GDM1 (cell line): ENCODE data around the gene SLC16A5.
"Not testable (repeated sequence)": the region's sequence is repeated elsewhere in the genome, so short reads cannot be mapped to it uniquely, and the experiment has no call there.

Experiments used
- DNase-seq: peaks from one replicate; lab custom pipeline; 2025; lab: John Stamatoyannopoulos, UW

SLC16A5 gene

DNA sequence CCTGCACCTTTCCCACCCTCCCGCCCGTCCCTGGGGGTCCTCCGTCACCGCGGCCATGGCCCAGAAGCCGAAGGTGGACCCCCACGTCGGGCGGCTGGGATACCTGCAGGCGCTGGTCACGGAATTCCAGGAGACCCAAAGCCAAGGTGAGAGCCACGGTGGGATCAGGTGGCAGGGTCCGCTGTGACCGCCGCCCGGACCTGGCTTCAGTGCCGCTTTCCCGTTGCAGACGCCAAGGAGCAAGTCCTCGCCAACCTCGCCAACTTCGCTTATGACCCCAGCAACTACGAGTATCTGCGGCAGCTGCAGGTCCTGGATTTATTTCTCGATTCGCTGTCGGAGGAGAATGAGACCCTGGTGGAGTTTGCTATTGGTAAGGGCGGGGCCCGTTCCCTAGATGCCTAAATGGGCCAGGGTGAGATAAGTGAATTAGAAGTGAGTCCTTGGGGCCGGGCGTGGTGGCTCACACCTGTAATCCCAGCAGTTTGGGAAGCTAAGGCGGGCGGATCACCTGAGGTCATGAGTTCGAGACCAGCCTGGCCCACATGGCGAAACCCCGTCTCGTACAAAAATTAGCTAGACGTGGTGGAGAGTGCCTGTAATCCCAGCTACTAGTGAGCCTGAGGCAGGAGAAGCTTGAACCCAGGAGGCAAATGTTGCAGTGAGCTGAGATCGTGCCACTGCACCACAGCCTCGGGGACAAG is 22.6 kb downstream of the SLC16A5 start:
- DNase-seq: no peak

DNA sequence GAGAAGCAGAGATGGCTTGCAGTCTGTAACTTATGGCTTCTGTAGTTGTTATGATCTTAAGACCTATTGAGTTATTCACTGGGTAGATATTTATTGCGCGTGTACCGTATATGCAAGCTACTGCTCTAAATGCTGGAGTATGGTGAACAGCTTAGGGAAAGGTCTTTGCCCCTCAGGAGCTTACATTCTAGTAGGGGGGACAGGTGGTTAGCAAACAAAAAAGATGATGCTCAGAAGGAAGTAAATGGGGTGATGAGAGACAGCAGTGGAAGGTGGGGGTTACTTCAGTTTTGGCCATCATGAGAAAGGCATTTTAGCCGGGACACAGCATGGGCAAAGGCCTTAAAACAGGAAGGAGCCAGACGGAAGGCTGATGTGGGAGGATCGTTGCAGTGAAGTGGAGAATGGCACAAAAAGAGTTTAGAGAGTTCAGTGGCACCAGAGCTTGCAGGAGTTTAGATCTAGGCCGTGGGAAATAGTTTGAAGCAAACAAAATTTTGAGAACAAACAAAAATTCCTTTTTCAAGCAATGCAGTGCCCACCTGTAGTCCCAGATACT is 24.1 kb downstream of the SLC16A5 start:
- DNase-seq: no peak

DNA sequence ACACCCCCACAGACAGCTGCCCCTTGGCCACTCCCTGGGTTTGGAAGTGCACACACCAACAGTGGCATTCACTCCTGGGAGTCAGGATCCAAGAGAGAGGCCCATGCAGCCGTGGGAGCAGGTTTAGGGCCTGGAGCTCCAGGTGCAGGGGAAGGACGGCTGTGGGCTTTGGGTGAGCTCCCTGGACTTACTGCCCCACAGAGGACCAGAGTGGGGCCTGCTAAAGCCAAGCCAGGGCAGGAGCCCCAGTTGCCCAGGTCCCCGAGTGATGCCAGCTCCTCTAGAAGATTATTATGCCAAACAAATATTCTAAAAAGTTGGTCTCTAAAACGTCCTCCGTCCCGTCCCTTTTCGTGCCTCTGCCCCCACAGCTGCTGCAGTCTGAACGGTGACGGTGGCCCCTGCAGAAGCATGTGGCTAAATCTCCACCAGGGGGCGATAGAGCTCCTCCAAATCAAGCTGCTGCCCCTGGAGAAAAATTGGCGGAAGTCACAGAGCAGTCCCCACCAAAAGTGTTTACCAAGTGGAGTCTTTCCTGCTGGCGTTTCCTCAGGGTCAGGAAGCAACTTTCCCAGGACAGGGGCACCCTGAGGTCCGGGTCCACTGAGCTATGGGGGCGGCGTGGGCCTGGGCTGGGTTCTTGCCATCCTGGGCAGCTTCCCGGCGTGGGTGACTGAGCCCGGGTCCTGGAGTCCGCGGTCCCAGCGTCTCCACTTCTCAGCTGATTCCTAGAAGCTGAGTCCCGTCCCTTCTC is 26.2 kb downstream of the SLC16A5 start:
- peak; percentile 65 for DNase-seq

DNA sequence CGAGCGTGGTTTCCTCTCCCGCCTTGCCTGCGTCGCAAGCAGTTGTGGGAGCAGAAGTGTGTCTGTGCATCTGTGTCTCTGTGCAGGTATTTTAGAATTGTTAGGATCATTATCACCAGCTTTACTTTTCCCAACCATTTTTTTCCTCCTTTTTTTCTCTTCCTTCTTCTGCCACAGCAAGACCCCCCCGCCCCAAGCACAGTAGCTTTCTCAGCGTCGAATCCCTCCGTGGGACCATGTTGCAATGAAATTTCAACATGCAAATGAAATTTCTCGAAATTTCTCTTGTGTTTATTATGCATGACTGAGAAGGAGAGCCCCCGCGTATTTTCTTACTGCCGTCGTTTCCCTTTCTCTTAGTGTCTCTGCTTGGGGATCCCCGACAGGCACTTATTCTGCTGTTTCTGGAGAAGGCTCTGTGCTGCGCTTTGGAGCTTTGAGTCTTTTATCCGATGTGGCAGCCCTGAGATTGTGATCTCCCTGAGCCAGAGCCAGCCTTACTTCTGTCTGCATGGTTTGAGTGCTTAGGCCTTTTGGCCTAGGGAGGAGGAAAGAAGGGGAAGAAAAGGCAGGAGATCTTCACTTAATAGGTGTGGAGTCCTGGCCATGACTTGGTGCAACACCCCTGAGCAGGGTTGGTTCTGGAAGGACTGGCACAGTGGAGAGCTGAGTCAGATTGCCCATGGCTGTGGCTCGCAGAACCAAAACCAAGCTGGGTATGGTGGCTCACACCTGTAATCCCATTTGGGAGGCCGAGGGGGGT is 27.0 kb downstream of the SLC16A5 start:
- DNase-seq: no peak

DNA sequence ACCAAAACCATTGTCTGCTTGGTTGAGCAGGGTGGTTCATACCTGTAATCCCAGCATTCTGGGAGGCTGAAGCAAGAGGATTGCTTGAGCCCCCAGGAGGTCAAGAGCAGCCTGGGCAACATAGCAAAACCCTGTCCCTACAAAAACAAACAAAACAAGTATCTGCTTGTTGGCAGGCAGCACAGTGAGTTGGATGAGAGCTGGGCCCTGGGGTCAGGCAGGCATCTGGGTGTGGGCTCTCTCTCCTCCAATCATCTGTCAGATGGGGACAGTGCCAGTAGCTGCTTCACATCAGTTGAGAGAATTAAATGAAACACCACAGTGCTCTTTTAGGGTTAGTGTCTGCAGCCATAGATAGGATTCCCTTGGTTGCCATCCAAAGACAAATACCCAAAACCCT is 27.8 kb downstream of the SLC16A5 start:
- DNase-seq: no peak

DNA sequence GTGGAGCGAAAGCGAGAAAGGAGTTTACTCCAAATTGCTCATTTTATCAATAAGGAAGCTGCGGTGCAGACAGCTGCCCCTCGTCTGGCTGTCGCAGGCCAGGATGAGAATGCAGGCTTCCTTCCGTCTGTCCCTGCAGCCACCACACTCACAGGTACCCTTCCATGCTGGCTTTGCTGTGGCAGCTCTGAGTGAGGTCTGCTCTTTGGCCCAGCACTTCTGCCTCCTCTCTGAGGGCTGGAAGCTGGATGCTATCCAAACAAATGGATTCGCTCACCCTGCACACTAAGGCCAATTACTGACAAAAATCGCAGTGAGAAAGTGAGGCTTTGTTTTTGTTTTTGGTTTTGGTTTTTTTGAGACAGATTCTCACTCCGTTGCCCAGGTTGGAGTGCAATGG is 29.0 kb downstream of the SLC16A5 start:
- DNase-seq: no peak

DNA sequence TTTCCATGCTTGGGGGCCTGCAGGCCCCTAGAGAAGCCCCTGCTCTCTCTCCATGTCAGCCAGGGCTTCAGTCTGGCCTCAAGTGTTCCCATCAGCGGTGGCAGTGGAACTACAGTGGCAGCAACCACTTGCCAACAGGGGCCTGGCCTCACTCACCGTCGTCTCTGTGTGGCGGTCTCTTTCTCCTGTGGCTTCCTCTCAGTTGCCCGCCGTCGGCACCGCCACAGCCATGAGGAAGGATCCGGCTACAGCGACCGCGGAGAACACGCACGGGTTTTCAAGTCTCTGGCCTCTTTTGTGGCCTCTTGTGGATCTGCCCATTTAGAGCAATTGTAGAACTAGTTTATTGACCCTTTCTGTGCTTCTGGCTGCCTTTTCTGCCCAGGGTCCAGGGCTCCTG is 30.6 kb downstream of the SLC16A5 start:
- no peak for DNase-seq

DNA sequence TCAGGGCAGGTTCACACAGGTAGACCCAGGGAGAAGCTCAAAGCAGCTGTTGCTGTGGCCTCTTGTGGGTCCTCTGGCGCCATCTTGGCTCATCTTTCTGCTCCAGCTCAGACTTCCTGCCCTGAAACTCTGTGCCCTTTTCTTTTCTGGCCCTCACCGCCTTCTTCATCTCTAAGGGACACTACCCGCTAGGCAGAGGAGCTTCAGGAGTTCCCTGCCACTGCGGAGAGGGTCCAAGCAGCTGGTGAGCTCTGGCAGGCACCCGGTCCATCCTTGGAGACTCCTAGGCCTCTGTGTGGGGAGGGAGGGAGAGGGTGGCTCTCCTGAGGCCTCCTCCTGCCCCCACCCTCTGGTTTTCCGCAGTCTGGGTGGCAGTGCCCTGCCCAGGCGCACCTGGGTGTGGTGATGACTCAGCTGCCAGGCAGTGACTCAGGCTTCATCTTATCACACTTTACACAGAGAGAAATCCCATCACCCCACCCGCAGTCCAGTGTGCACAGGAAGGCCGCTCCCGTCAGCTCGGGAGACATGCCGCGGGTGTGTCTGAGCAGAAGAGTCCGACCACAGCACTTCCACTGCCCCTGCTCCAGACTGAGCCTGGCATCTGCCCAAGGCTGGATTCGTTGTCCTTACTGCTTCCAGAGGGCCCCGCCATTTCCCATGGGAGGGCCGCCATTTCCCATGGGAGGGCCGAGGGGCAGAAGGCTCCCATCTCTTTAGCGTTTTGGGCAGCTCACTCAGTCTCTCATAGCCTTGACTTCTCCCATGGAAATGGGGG is 36.5 kb downstream of the SLC16A5 start:
- no peak for DNase-seq

DNA sequence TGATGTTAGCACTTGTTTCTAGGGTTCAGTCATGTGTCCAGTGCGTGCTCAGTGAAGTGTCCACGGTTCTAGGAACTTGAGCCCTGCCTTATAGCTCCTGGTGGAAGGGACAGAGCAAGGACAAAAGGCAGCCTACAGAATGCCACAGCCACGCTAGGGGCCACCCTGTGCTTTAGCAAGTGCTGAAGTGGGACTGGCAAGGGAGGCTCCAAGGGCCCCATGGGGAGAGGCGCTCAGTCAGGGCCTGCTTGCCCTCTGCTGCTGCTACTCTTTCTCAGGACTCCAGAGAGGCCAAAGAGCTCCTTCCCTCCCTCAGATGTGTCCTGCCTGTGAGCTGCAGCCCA is 37.0 kb downstream of the SLC16A5 start:
- no peak for DNase-seq

DNA sequence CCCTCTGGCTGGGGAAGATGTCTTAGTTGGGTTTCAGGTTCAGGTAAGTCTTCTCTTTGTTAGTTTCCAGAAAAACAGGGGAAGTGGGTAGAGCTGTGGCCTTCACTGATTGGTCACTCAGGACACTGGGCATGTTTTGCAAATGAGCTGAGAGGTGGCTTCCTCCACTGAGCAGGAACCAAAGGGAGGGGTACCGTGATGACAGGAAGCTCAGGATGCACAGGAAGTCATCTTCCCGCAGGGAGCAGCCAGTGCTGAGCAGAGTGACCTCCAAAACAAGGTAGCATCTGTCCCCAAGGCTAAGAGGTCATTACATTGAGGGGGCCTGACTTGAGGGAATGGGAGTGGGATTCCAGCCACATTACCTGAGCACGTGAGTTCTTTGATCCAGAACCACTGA is 38.2 kb downstream of the SLC16A5 start:
- DNase-seq: no peak

DNA sequence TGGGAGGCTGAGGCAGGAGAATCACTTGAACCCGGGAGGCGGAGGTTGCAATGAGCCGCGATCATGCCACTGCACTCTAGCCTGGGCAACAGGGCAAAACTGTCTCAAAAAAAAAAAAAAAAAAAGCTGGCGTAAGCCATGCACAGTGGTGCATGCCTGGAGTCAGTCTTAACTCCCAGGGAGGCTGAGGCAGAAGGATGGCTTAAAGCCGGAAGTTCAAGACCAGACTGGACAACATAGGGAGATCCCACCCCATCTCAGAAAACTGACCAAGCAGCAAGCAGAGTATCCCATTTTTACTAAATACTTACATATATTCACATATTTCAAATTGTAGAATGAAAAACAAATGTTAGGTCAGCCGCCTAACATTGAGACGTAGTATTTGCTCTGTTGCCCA is 39.2 kb downstream of the SLC16A5 start:
- DNase-seq: no peak

DNA sequence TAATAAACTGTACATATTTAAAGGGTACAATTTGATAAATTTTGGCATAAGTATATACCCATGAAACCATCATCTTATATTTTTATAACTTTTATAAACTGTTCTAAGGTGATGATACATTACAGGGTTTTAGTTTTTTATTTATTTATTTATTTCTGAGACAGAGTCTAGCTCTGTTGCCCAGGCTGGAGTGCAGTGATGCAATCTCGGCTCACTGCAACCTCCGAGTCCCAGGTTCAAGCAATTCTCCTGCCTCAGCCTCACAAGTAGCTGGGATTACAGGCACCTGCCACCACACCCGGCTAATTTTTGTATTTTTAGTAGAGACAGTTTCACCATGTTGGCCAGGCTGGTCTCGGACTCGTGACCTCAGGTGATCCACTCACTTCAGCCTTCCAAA is 40.2 kb downstream of the SLC16A5 start:
- not testable (repeated sequence) for DNase-seq

DNA sequence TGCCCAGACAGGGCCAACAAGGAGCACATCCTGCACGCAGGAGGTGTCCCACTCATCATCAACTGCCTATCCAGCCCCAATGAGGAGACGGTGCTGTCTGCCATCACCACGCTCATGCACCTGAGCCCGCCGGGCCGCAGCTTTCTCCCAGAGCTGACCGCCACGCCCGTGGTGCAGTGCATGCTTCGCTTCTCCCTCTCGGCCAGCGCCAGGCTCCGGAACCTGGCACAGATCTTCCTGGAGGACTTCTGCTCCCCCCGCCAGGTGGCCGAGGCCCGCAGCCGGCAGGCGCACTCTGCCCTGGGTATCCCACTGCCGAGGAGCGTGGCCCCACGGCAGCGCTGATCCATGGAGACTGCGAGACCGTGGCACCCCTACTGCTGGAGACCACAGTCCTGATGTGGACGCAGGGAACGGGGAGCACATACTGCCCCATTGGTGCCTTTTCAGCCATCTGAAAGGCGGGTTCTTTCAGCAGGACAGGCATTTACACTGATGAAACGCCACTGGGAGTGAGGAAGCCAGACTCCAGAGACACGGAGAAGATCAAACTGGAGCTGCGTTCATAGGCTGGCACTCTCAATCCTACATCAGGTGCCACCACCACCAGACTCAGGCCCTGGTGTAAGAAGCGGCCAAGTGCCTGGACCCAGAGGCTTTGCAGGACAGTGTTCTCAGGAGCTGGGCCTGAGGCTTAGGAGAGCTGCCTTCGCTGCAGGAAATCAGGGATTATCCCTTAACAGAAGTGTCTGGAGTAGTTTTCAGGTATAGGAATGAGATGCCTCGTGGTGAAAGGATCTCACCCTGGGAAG is 41.1 kb downstream of the SLC16A5 start:
- no peak for DNase-seq

DNA sequence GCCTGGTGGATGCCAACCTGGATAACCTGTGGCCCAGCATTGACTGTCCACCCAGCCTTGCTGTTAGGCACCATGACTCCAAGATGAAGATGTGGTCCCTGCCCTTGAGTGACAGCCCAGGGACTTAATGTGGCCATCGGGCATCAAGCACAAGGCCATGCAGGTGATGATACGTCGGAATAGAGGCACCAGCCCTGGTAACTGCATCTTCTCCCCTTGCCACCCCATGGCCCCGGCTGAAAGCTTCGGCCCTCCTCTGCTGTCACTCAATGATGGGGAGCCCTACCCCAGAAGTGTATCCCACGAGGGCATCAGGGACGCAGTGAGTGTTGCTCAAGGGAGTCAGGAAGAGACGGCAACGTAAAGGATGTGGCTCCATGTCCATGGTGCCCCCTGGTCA is 41.8 kb downstream of the SLC16A5 start:
- DNase-seq: no peak

DNA sequence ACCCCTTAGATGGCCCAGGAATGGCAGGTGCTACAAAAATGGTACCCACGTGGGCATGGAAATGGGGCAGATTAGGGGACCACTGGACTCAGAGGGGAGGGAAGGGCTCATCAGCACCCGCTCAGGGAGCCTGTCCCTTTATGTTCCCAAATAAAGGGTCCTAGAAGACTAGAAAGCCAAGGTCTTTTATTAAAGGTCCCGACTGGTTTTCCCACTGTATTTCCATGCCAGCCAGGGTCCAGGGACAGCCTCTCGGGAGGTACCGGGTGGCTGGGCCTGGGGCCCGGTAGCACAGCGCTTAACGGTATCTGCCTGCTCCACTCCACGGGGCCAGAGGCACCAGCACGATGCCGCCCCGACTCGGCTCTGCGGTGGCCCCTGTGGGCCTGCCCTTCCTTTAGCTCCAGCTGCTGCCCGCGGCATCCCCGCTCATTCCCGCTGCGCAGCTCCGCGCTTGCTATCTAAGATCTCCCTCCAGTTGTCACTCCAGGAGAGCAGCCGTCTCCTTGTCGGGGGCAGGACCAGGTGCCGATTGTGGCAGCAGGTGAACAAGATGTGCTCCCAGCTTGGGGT is 42.4 kb downstream of the SLC16A5 start:
- DNase-seq: no peak

DNA sequence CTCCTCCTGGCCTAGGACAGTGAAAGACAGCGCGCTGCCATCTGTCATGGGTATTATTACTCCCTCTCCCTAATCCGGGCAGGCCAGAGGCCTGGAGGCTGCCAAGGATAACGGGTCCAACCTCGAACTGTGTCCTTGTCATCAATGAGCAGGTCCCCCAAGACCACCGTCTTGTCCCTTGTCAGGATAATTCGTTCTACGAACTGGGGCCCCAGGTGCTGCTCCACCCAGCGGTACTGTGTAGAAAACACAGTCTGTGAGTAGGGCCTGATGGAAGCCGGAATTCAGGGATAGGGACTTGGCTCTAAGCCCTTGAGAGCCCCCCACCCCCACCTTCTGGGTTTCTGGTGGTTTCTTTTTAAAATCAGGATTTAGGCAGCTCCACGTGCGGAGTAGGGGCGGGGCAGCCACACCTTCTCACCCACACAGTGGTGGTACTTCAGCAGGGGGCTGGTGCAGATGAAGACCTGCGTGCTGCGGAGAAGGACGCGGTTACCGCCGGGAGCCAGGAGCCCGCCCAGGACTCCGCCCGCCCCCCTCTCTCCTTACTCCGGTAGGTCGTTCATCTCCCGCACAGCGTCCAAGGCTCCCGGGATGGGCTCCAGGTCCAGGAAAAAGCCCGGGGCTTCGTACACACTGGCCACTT is 43.0 kb downstream of the SLC16A5 start:
- DNase-seq: no peak

DNA sequence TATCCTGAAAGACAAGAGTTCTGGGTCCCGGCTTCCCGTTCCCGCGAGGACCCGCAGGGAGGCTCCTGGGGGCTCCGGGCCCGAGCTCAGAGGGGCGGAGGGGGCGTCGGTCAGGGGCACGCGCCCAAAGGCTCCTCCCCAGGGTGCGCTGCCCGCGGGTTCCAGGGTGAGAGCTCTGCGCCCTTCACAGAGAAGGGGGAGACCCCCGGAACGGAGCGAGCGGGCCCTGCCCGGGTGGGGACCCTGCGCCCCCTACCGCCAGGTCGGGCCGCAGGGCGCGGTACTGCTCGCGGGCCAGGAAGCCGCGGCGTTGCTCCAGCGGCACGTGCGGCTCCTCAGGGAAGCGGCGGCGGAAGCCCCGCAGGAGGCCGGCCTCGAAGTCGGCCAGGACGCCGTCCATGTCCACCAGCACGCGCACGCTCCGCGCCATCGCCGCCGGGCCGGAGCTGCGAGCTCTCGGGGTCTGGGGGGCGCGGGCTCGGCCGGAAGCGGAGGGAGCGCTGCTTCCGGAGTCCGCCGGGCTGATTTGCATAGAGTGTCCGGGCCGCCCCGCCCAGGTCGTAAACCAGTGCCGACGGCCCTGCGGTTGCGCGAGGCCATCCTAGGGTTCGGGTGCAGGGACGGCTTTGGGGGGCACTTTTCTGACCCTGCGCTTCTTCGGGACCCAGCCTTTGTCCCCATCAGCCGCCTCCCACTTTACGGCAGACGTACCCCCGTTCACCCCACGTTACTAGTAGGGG is 43.7 kb downstream of the SLC16A5 start, which contains the start of gene NT5C:
Gene NT5C (minus strand): TSS at position 465 of the 740 bp plus-strand sequence. CDS start 35 bp downstream, at position 430.
- peak; percentile 54 for DNase-seq

DNA sequence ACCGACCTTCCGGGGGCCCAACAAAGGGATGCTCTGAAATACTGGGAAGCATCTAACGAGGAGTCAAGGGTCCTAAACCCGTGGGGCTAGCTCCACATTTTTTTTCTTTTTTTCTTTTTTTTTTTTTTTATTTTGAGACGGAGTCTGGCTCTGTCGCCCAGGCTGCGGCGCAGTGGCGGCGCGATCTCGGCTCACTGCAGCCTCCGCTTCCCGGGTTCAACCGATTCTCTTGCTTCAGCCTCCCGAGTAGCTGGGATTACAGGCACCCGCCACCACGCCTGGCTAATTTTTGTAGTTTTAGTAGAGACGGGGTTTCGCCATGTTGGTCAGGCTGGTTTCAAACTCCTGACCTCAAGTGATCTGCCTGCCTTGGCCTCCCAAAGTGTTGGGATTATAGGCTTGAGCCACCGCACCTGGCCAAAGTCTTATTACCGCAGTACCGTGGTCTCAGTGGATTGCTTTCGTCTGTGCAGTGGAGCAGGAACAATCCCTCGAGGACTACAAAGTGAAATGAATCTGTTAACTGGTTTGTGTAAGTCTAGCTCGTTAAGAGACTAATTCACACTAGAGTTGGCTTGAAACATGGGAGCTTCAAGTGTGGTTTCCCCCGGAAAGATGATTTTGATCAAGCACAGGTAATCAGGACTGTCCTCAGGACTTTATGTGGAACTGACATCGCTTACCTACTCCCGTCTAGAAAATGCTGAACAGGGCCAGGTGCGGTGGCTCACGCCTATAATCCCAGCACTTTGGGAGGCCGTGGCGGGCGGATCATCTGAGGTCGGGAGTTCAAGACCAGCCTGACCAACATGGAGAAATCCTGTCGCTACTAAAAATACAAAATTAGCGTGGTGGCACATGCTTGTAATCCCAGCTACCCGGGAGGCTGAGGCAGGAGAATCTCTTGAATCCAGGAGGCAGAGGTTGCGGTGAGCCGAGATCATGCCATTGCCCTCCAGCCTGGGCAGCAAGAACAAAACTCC is 44.6 kb downstream of the SLC16A5 start:
- DNase-seq: not testable (repeated sequence)
